ENCODE results near the gene CASR.

Gene CASR

GRCh38 chr3:122312826-122313225 is 129.4 kb downstream of the CASR start:
- no peak for DNase-seq (ENCODE audit: low spot score)
- Histone ChIP-seq H3K27ac (no peak overlapping the region), H3K4me3 (no peak overlapping the region)
- no peak for TF ChIP-seq CTCF (IDR thresholded peaks at IDR 0.05)

- DNase-seq (ENCODE audit: low spot score): no peak
- no peak overlapping the region for H3K4me3 ChIP-seq
- no peak overlapping the region for H3K27ac ChIP-seq
Measured at GRCh38 chr3:122313281-122313680, 129.8 kb downstream of the CASR start.

GRCh38 chr3:122314228-122314876 is 130.9 kb downstream of the CASR start:
- TF ChIP-seq CTCF (IDR thresholded peaks at IDR 0.05): no peak
- no peak overlapping the region for H3K4me3 ChIP-seq
- no peak overlapping the region for H3K27ac ChIP-seq
- no peak for DNase-seq (ENCODE audit: low spot score)

More at GRCh38 chr3:122313281-122313680, 129.8 kb downstream of the CASR start:
- TF ChIP-seq CTCF (IDR thresholded peaks at IDR 0.05): no peak

GRCh38 chr3:122315619-122316018 is 132.2 kb downstream of the CASR start:
- no peak overlapping the region for H3K27ac ChIP-seq
- no peak for DNase-seq (ENCODE audit: low spot score)
- no peak for TF ChIP-seq CTCF (IDR thresholded peaks at IDR 0.05)
- H3K4me3 ChIP-seq: no peak overlapping the region

GRCh38 chr3:122316368-122316767 is 132.9 kb downstream of the CASR start:
- TF ChIP-seq CTCF (IDR thresholded peaks at IDR 0.05): no peak
- DNase-seq (ENCODE audit: low spot score): no peak
- no peak overlapping the region for H3K27ac ChIP-seq
- H3K4me3 ChIP-seq: no peak overlapping the region

- no peak overlapping the region for H3K4me3 ChIP-seq
- no peak for TF ChIP-seq CTCF (IDR thresholded peaks at IDR 0.05)
- no peak for DNase-seq (ENCODE audit: low spot score)
- no peak overlapping the region for H3K27ac ChIP-seq
Measured at GRCh38 chr3:122318620-122319019, 135.2 kb downstream of the CASR start.

Measured in coronary artery (tissue), 2 donors.